ENCODE measurements around the gene BRD7. TPM values are rescaled to one million over a fixed set of nuclear protein-coding genes. Genes with fewer than 3 reads are reported as not detected.

The BRD7 gene
- total RNA-seq, 1 donor from 2014 or later: 80.8 TPM

GRCh38 chr16:50271148-50272041 is 97.4 kb downstream of the BRD7 start:
- no peak for DNase-seq
- peaks cover 2% of the 10 kb centered on the region for H3K9me3 Mint-ChIP-seq (ENCODE audit: unreplicated experiment)
- H3K27ac Mint-ChIP-seq (ENCODE audit: unreplicated experiment): no peak overlapping the region
- no peaks in the 10 kb centered on the region for H3K36me3 Mint-ChIP-seq (ENCODE audit: unreplicated experiment)
- H3K27me3 Mint-ChIP-seq (ENCODE audit: unreplicated experiment): peaks cover 7% of the 10 kb centered on the region
- no peak for TF ChIP-seq CTCF (IDR thresholded peaks at IDR 0.05; ENCODE audit: partially characterized antibody, unreplicated experiment)
- no peak overlapping the region for H3K4me3 Mint-ChIP-seq (ENCODE audit: unreplicated experiment)
- H3K4me1 Mint-ChIP-seq (ENCODE audit: low read depth, unreplicated experiment): peaks cover 18% of the 10 kb centered on the region

GRCh38 chr16:50270510-50271147 is 98.2 kb downstream of the BRD7 start:
- Mint-ChIP-seq H3K4me1 (ENCODE audit: low read depth, unreplicated experiment) (peaks cover 18% of the 10 kb centered on the region), H3K36me3 (ENCODE audit: unreplicated experiment) (no peaks in the 10 kb centered on the region)
- no peak for TF ChIP-seq CTCF (IDR thresholded peaks at IDR 0.05; ENCODE audit: partially characterized antibody, unreplicated experiment)

GRCh38 chr16:50269769-50270509 is 98.8 kb downstream of the BRD7 start:
- H3K9me3 Mint-ChIP-seq (ENCODE audit: unreplicated experiment): peaks cover 2% of the 10 kb centered on the region
- no peak for DNase-seq
- no peaks in the 10 kb centered on the region for H3K36me3 Mint-ChIP-seq (ENCODE audit: unreplicated experiment)
- no peak for TF ChIP-seq CTCF (IDR thresholded peaks at IDR 0.05; ENCODE audit: partially characterized antibody, unreplicated experiment)
- H3K27ac Mint-ChIP-seq (ENCODE audit: unreplicated experiment): no peak overlapping the region
- peaks cover 7% of the 10 kb centered on the region for H3K27me3 Mint-ChIP-seq (ENCODE audit: unreplicated experiment)
- H3K4me1 Mint-ChIP-seq (ENCODE audit: low read depth, unreplicated experiment): peaks cover 22% of the 10 kb centered on the region
- H3K4me3 Mint-ChIP-seq (ENCODE audit: unreplicated experiment): no peak overlapping the region

More at GRCh38 chr16:50270510-50271147, 98.2 kb downstream of the BRD7 start:
- peaks cover 7% of the 10 kb centered on the region for H3K27me3 Mint-ChIP-seq (ENCODE audit: unreplicated experiment)
- H3K9me3 Mint-ChIP-seq (ENCODE audit: unreplicated experiment): peaks cover 2% of the 10 kb centered on the region
- H3K4me3 Mint-ChIP-seq (ENCODE audit: unreplicated experiment): no peak overlapping the region
- DNase-seq: no peak
- no peak overlapping the region for H3K27ac Mint-ChIP-seq (ENCODE audit: unreplicated experiment)

DNA sequence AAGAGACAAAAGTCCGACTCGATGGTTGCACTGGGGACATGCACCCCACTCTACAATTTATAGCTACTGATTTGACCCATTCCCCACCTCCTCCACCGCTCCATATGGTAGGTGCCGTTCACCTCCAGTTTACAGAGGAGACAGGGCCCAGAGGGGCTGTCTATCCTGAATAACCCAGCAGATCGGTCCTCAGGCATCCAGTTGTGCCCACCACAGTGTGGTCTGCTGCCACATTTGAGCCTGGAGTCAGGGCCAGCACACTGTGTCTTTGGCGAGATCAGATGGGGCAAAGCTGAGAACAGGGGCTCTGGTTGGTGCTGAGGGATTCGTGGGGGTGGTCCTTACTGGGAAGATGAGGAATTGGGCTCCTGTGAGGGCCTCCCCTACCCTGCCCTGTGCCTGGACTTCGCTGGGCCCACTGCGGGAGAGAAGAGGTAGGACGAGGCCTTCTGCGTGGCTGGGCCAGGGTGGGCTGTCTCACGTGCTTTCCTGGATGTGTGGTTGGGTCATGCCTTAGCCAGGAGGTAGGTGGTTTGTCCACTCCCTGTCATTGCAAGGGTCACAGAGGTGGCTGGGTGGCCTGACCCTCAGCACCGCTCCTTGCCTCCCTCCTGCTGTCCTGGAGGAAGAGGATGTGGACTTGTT is 99.6 kb downstream of the BRD7 start:
- Mint-ChIP-seq H3K27ac (ENCODE audit: unreplicated experiment) (no peak overlapping the region), H3K27me3 (ENCODE audit: unreplicated experiment) (peaks cover 7% of the 10 kb centered on the region), H3K4me1 (ENCODE audit: low read depth, unreplicated experiment) (peaks cover 23% of the 10 kb centered on the region), H3K36me3 (ENCODE audit: unreplicated experiment) (no peaks in the 10 kb centered on the region), H3K4me3 (ENCODE audit: unreplicated experiment) (no peak overlapping the region), H3K9me3 (ENCODE audit: unreplicated experiment) (peaks cover 2% of the 10 kb centered on the region)
- no peak for DNase-seq
- TF ChIP-seq CTCF (IDR thresholded peaks at IDR 0.05; ENCODE audit: partially characterized antibody, unreplicated experiment): no peak

Measured in glutamatergic neuron (in vitro differentiated cells).